Activated naive CD4-positive, alpha-beta T cell treated with Interleukin-2 at 50 U/mL for 16 hours (primary cell): Measurements from ENCODE around the gene RFX4.
"Not testable (repeated sequence)": the region's sequence is repeated elsewhere in the genome, so short reads cannot be mapped to it uniquely, and the experiment has no call there.

ENCODE experiments used
- DNase-seq: peaks from one replicate; pipeline ENCODE4 v3.0.0-alpha.2; 2020

The RFX4 gene

DNA sequence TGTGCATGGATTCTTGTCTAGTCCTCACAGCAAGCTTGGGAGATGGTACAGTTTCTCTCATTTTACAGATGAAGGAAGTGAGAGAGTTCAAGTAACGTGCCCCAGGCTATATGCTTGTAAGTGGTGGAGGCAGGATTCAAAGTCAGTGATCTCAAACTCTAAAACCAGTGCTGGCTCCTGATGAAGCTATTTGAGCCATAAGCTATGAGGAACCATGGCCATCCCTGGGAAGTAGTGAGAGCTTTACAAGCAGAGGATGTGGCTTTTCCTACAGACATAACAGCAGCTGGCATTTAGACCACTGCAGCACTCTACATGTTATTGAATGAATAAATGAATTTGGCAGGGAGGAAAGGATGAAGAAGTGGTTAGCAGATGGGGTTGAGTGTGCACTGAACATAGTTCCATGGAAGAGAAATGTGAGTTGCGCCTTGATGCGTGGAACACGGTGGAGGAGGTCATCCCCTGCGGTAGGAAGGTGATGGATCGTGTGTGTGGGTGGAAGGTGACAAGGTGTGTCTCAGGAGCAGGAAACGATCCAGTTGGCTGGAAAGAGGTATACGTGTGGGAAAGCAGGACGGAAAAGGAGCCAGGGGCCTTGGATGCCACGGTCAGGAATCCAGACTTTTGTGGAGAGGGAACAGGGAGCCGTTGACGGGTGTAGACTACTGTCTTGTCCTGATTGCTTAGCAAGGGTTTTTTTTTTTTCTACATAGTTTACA lies 65.2 kb downstream of the RFX4 start:
- no peak for DNase-seq

DNA sequence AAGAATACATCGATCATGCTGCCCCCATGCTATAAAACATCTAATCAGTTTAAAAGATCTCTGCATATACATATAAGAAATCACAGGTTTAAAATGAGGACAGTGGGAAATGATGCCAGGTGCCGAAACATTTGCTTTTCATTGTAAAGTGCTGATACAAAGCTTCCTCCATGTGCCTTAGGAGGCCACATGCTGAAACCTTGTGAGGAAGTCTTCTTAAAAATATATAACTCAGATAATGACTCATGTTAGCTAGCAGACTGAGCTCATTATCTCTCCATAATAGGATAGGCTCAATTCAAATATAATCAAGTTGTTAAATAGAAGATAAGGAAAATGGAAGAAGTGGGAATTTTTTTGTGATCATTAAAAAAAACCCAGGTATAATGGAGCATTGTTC lies 65.9 kb downstream of the RFX4 start:
- no peak for DNase-seq

DNA sequence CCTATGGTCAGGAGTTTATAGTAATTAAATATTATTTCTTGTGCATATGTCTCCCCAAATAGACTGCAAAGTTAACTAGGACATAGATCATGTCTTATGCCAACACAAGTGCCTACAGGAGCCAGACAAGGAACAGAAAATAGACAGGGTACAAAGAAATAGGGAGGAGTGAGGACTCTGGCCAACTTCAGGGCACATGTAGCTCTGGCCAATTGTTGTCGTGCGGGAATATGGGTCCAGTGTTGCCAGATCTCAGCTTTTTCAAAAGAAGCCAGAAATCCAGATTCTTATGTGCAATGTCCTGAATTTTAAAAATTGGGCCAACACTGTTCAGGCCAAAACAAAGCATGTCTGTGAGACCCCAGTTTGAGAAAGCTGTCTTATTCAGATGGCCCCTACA lies 68.7 kb downstream of the RFX4 start:
- no peak for DNase-seq

- DNase-seq = no peak
Measured at GRCh38 chr12:106652510-106653015, 69.8 kb downstream of the RFX4 start.

DNA sequence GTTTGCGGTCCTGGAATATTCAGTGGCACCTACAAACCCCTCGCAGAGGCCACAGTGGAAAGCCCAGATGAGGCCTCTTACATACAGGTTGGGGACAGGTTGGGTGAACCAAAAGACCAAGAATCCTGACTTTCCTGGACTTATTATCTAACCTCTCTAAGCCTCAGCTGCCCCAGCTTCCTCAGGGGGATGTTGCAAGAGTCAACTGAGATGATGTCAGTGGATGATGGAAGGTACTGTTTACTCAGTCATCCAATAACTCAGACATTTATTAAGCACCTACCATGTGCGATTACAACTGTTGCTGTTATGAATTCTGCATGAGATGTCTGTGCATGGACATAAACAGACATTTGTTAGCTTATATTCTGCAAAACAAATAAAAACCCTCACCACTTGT lies 72.8 kb downstream of the RFX4 start:
- DNase-seq = no peak

DNA sequence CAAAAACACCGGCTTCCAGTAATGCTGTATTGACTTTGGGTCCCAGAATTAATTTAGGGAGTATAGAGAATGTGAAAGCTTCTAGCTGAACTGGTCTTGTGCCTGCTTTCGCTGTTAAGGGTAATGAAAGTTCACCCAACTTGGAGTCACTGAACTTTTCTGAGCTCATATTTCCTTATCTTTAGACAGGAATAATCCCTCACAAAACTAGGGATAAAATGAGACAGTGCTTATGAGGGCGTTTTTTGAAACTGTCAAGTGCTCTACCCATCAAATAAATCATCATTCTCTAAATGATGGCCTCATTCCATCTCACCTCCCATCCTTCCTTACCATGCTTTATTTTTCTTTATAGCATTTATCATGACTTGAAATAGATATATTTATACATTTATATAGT lies 74.7 kb downstream of the RFX4 start:
- no peak for DNase-seq

GRCh38 chr12:106663385-106663784 lies 80.6 kb downstream of the RFX4 start:
- DNase-seq = no peak

GRCh38 chr12:106669216-106669615 lies 86.4 kb downstream of the RFX4 start:
- DNase-seq = no peak

DNA sequence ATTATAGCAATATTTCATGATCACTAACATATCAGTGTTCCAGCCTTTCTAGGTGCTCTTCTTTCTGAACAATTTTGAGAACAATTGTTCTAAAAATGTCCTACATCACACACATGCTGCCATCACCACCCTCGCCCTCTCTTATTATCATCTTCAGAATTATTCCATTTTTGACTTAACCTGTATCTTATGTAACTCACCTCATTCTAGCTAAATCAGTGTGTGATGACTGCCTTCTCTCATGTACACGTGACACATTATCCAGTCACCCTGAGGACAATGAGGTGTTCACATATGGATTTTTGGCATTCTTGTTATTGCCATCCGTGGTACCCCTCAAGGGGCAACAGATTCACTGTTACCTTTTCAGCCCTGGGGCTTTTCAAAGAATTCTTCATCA lies 87.3 kb downstream of the RFX4 start:
- no peak for DNase-seq

DNA sequence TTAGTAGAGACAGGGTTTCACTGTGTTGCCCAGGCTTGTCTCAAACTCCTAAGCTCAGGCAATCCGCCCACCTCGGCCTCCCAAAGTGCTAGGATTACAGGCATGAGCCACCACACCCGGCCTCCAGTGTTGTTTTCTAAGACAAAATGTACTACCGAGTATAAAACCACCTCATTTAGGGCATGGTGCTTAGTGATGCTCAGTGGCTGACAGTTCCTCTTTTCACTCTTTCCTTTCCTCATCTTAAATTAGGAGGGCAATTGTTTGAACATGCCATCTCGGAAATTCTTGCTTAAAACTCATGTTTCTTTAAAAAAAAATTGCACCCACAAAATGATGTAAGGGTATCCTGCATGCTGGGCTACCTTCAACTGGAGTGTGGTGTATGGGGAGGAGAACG lies 89.0 kb downstream of the RFX4 start:
- no peak for DNase-seq

DNA sequence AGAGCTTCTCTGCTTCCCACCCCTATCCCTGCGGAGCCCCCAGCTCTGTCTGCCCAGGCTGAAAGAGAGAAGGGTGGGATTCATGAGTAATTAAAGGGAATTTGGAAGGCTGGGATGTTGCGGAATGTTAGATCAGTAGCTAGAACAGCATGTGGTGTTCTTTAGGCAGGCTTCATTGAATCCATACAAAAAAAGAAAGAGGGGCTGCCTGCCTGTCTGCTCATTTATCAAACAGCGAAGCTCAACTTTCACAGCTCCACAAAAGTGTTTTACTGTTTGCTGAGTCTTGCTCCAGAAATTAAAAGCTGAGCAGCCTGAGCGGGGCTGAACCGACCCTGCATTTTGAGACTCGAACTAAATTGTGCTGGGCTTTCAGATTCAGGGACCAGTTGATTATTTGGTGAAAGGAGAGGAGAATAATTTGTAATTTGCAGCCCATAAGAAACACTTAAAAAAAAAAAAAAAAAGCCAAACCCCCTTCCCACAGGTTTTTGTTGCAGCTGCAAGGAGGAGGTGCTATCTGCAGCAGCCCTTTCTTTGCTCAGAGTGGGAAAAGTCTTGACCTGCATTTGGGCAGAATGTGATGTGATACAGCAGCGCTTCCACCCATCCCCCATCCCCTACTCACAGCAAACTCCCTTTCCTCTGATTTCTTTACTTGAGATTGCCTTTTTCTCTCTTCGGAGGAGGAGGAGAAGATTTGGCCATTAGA lies 89.7 kb downstream of the RFX4 start:
- no peak for DNase-seq

DNA sequence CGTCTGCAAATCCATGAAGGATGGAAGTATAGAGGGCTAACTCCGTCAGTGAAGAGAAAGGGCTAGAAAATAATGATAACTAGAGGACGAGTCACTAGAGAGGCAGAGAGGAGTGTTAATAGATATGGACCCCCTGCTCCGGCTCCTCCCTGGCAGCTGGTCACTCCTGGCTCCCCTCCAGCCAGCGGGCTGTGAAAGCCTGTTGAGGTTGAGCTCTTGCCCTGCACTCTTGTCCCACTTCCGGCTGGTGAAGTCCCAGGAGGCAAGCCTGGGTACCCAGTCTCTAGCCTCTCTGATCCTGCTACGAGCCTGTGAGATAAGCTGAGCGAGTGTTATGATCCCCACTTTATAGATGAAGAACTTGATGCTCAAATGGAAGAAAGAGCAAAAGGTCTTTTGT lies 90.3 kb downstream of the RFX4 start:
- DNase-seq = no peak

GRCh38 chr12:106675651-106676435 lies 93.0 kb downstream of the RFX4 start:
- DNase-seq = no peak

GRCh38 chr12:106679574-106679973 lies 96.8 kb downstream of the RFX4 start:
- DNase-seq = no peak

- no peak for DNase-seq
Measured at GRCh38 chr12:106680280-106680679, 97.5 kb downstream of the RFX4 start.

DNA sequence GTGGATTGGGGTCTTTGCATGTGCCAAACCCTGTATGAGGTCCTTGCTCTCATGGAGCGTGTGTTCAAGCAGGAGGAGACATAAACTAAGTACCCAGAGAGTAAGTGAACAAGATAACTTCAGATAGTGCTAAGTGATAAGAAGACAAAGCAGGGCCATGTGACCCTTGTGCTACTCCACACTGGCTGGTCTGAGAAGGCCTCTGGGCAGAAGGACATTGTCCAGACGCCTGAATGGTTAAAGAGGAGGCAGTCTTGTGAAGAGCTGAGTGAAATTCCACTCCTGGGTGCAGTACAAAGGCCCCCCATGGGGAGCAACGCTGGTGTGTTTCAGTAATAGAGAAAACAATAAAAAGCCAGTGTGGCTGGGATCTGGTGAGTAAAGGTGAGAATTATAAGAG lies 98.4 kb downstream of the RFX4 start:
- no peak for DNase-seq

DNA sequence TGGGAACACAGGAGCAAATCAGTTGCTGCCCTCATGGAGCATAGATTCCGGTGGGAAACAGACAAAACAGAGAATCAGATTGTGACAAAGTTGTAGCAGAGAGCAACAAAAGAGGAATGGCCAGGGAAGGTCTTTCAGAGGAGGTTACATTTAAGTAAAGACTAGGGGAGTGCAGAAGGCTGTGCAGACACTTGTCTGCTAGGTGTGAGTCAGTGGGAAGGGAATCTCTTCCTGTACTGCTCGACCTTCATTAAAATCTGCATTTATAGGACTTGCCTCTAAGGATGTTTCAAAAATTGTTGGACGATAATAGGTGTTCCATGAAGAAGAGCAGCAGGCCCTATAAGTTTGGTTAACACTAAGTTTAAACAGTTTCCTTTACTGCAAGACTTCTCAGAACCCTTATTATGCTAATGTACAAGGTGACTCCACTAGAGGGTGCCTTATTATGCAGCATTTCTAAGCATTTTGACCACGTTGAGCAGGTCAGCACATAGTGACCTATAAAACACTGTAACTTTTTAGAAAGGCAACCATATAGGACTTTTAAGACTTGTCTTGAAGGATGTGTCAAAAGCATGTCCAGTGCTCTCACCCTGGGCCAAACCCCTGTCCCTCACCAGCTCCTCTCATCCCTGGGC lies 99.9 kb downstream of the RFX4 start:
- no peak for DNase-seq

DNA sequence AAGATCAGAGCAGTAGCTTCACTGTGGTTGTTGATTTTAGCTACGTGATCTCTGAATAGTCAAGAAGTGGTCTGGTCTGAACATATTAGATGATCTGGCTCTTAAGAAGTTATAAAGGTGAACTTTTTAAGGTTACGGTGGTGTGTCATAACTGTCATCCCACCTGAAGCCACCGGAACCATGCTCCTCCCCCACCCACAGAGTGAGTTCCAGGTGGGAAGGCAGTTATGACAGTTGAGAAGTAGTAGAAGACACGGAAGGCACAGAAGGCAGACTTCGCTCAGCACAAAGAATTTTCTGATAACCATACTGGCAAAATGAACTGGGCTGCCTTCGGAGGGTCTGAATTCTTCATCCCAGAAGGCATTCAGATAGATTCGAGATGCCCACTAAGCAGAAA lies 101.7 kb downstream of the RFX4 start:
- DNase-seq = no peak

GRCh38 chr12:106685381-106685780 lies 102.6 kb downstream of the RFX4 start:
- no peak for DNase-seq

DNA sequence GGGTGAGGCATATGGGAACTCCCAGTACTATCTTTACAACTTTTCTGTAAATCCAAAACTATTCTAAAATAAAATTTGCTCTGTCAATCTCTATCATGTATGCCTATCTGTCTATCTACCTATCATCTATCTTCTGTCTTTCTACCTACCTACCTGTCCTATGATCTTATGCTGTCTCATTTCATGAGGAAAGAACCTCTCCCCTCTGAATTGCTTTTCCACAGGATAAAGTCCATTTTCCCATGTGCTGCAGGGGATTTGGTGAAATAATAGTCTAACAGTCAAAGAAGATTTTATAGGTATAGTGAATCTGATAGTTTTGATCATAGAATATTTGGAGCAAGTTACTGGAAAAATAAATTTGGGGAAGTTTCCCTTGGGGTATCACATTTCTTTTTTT lies 104.9 kb downstream of the RFX4 start:
- no peak for DNase-seq

DNA sequence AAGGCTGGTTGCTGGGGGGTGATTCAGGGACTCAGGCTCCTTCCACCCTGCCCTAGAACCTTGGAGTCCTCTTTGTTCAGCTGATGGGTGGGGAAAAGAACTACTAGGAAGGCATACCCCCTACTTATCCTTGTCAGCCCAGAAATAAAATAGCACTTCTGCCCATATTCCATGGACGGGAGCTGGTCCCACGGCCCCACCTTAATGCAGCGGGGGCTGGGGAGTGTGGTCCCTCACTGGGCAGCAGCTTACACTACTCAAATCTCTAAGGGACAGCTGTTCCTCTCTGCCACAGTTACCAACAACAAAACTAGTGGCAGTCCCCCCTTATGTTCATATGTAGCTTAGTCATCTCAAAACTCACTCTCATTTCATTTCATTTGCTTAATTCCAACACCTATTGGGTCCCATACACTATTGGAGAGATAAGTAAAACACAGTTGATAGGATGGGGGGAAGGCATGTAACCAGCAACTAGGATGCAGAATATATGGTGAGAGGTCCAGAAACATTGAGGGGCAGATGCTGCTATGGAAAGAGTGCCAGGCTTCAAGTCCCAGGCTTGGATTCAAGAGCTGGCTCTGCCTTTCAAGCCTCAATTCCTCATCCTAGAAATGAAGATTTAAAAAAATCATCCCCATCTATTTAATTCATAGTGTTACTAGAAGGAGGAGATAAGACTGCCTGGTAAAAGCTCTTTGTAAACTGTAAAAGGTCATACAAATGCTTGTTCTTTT lies 107.9 kb downstream of the RFX4 start:
- DNase-seq = no peak

- DNase-seq = not testable (repeated sequence)
Measured at GRCh38 chr12:106692033-106692432, 109.2 kb downstream of the RFX4 start.
